GM18870 (cell line): ENCODE measurements around the gene OR2T6.
A peak's percentile ranks its signal among the peaks of the same experiment; 100 is the strongest.
"Not testable (repeated sequence)": the region's sequence is repeated elsewhere in the genome, so short reads cannot be mapped to it uniquely, and the experiment has no call there.

ENCODE experiments used
- ATAC-seq: cut with Tn5 transposase; IDR thresholded peaks from one replicate; pipeline ENCODE4 v1.9.1; 2021; ENCODE audit warnings: moderate library complexity; ENCODE audit not compliant: unreplicated experiment

The OR2T6 gene

DNA sequence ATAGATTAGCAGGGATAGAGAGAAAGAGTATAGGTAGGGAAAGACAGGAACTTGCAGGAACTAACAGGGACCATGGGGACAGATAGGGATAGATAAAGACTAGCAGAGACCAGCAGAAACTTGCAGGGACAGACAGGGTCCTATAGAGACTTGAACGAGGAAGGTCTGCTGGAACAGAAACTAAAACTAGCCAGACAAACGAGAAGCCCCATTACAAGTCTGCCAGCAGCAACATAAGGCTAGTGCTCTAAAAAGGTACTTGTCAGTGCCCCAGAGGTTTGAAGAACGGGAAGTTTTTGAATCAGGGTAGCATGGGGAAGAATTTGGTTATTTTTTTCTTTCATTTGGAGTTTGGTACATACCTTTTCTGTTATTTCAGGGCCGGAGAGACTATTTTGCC is 56.7 kb downstream of the OR2T6 start:
- ATAC-seq, result peak; percentile 37

DNA sequence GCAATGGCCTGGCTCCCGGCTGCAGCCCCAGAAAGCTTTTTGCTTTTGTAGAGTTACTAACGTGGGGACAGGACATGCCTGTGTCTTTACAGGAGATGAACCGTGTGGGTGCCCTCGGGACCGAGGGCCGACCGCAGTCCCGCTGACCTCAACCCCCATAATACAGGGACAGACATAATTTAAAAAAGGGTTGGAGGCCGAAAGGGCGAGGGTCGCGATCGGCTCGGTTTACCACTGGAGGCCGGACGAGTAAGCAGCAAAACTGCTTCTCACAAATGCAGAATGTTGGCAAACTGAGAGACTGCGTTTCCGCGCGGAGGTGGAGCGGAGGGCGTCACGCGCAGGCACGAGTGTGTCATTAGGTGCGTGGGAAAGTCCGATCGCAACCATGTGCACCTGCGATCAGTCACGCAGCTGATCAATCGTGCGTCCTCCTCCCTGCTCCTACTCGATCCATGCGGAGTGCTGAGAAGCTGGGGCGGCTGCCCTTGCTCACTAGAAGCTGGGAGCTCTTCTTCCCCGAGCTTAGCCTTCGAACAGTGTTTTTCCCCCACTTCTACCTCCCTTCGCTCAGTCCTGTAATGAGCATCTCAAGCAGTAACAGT is 58.4 kb downstream of the OR2T6 start:
- not testable (repeated sequence) for ATAC-seq

DNA sequence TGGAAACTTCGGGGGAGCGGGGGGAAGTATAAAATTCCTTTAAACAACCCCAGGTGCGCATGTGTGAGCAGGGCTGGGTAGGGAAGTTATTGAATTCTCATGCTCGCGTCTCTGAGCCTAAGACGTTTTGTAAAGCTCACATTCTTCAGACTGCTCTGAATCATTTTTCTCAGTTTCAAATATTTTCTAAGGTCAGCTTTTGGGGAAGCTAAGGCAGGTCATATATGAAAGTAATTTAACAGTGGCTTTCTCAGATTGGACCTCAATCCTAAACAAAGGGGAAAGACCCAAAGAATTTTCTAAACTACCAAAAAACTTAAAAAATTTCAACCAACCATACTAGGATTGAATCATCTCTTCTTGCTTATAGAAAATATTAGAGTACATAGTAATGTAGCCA is 59.4 kb downstream of the OR2T6 start:
- not testable (repeated sequence) for ATAC-seq

DNA sequence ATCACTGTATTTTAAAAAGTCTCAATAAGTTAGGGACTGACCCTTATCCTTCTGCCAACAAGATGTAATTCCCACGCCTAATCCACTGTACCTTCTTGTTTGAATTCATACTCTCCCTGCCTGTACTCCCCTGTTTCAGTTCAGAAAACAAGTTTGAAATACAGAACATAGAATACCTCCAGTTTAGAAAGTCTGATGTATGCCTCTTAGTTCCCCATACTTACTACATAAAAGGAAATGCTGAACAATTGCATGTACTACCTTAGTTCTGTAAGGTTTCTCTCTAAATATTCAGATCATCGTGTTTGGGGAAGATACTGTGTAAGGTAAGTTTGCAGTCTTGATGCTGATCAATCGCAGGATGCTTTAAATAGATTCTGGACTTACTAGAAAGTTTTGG is 60.8 kb downstream of the OR2T6 start:
- peak; percentile 34 for ATAC-seq

DNA sequence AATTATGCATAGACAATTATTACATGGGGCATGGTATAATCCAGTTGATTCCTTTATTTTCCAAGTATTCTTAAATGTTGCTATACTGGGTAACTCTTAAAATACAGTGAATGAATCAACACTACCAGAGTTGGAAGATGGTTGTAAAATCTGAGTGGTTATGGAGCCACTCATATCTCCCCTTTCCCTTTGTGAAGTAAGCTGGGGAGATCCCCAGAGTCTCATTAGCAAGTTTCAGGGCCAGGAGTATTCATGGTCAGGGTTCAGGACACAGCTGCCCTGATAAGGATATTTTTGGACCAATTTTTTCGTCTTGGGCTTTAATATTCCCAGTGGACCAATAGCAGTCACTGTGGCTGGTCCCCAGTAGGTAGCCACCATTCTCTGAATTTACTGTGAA is 63.1 kb downstream of the OR2T6 start:
- ATAC-seq, result not testable (repeated sequence)

DNA sequence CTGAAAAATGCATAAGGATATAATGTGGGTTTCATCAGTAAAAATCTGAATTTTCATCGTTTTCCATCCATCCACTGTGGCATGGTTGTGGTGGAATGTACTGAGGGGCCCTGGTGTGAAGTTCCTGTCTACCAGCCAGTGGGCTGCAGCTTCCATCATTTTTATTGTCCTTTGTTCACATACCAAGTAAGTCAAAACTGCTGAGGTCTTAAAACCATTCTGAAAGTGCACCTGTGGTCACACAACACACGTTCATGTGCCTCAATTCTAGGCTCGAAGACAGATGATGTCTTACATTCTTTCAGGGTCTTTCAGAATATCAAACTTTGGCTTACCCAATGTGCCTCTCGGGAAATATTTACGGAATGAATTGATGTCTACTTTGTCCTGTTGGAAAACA is 63.7 kb downstream of the OR2T6 start:
- ATAC-seq, result not testable (repeated sequence)
